HEK293T (cell line): ENCODE data around the gene NCSTN.

Experiments
- ARNT ChIP-seq: fragments of 450-650 bp; IDR thresholded peaks from 2 replicates; pipeline ENCODE4 v1.6.1; 2017; ENCODE audit warnings: mild to moderate bottlenecking
- BHLHE40 ChIP-seq: fragments of 450-650 bp; IDR thresholded peaks from 2 replicates; pipeline ENCODE4 v1.6.1; 2016; ENCODE audit warnings: mild to moderate bottlenecking, moderate library complexity, borderline replicate concordance
- CTBP1 ChIP-seq: fragments of 450-650 bp; IDR thresholded peaks from 2 replicates; pipeline ENCODE4 v1.6.1; 2016; ENCODE audit warnings: borderline replicate concordance
- ELF4 ChIP-seq: fragments of 450-650 bp; IDR thresholded peaks from 2 replicates; pipeline ENCODE4 v1.6.1; 2017; ENCODE audit warnings: antibody characterized with exemption
- FOXK2 ChIP-seq: fragments of 450-650 bp; IDR thresholded peaks from 2 replicates; pipeline ENCODE4 v1.6.1; 2016; ENCODE audit warnings: mild to moderate bottlenecking
- NFRKB ChIP-seq: fragments of 450-650 bp; IDR thresholded peaks from 2 replicates; pipeline ENCODE4 v1.6.1; 2016; ENCODE audit warnings: mild to moderate bottlenecking, moderate library complexity
- SP1 ChIP-seq: fragments of 450-650 bp; IDR thresholded peaks from 2 replicates; pipeline ENCODE4 v1.6.1; 2017
- TARDBP ChIP-seq: fragments of 450-650 bp; IDR thresholded peaks from 2 replicates; pipeline ENCODE4 v1.6.1; 2016
- ZNF384 ChIP-seq: fragments of 450-650 bp; IDR thresholded peaks from 2 replicates; pipeline ENCODE4 v1.6.1; 2016

DNA sequence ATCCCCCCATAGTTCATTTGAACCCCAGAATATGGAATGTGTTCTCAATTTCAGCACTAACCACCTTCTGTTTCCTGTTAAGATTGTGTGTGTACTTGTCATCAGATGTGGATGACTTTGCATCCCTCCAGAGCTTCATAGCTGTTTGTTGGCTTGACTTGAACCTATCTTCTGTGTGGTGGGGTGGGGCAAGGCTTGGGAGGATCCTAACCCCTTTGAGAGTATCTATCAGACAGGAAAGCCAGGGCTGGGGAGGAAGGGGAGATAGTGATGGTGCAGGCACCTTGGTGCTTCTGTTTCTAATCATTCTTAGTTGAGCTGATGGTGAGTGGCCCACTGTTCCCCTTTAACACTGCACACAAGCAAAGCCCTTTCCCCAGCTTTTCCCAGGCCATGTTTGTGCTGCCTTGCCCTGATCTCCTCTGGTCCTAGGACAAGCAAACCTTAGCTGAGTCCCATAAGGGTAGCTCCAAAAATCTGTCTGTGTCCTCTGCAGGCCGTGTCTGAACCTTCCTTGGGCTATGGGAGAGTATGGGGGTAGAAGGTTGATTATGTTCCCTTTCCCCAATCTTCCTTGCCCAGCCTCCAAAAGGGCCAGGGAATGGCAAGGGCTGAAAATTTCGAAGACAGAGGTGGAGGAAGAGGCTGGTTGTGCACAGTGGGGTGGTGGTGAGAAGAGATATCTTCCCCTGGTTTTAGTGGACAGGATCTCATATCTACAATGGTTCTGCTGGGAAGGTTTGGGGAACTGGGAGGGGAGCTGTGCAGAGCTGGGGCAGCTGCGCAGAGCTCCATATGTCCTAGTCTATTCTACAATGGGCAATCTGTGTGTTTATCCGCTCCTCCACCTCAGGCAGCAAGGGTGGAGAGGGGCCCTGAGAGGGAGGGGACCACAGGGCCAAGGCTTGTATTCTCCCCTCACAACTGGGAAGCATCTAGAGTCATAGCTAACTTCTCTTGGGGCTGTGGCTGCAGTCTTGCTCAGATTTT lies 25.0 kb downstream of the NCSTN start:
- TF ChIP-seq NFRKB (no peak), ARNT (no peak), TARDBP (no peak), CTBP1 (no peak), SP1 (no peak), FOXK2 (no peak), ZNF384 (no peak), ELF4 (no peak), BHLHE40 (no peak)
